A549 (cell line): ENCODE measurements around the gene CD48. TPM values are rescaled to one million over a fixed set of nuclear protein-coding genes. Genes with fewer than 3 reads are reported as not detected.

Experiments used
- ATAC-seq, 2 experiments: fragments of 200-7000 bp in 1 of 2; fragments of >200 bp in 1 of 2; cut with Nextera tagmentation in 1 of 2; cut with Tn5 transposase in 1 of 2; 3 replicates each; pipeline versions ENCODE4 v1.8.0 to v1.9.1; 2018 to 2020; ENCODE audit warnings: mild to moderate bottlenecking in 1 of 2, moderate library complexity in 1 of 2
- CTCF ChIA-PET: fragments of 300-600 bp; sonication (Branson Sonifier 250); formaldehyde crosslinking; extraction: SDS; loops from one replicate; lab custom pipeline; 2021; ENCODE audit warnings: antibody characterized with exemption, inconsistent platforms; lab: Yijun Ruan, JAX
- POLR2A ChIA-PET: fragments of 350-600 bp; formaldehyde crosslinking; extraction: SDS; loops from one replicate; lab custom pipeline; 2021; ENCODE audit warnings: antibody characterized with exemption, inconsistent platforms; lab: Yijun Ruan, JAX
- DNase-seq, 2 experiments: peaks; one replicate each; pipeline versions ENCODE4 v3.0.0 to v3.0.0-alpha.2; 2011 to 2016; ENCODE audit warnings: low read depth in 1 of 2, low spot score in 1 of 2
- FAIRE-seq: peaks from 2 replicates; lab custom pipeline; 2011; peaks lifted over from hg19 to GRCh38; lab: Jason Lieb, UNC
- H3K27ac ChIP-seq, 2 experiments: fragments of >200 bp; sonication (Bioruptor Twin); formaldehyde crosslinking; 3 replicates each; pipeline ENCODE4 v1.5.1; 2016 to 2017
- H3K4me1 ChIP-seq: fragments of >200 bp; sonication (Bioruptor Twin); formaldehyde crosslinking; 3 replicates; pipeline ENCODE4 v1.6.1; 2016
- H3K4me2 ChIP-seq: fragments of >200 bp; sonication (Bioruptor Twin); formaldehyde crosslinking; 3 replicates; pipeline ENCODE4 v1.6.1; 2016
- H3K4me3 ChIP-seq: fragments of >200 bp; sonication (Bioruptor Twin); formaldehyde crosslinking; 3 replicates; pipeline ENCODE4 v1.5.1; 2016
- H3K9me3 ChIP-seq: fragments of >200 bp; sonication (Bioruptor Twin); formaldehyde crosslinking; 3 replicates; pipeline ENCODE4 v1.6.1; 2016
- BHLHE40 ChIP-seq: IDR thresholded peaks from 2 replicates; pipeline ENCODE4 v1.6.1; 2012; ENCODE audit warnings: low read depth, low read length, inconsistent platforms
- CBX8 ChIP-seq: fragments of 200-600 bp; sonication (generic); IDR thresholded peaks from 2 replicates; pipeline ENCODE4 v1.6.1; 2016
- CEBPB ChIP-seq, 2 experiments: fragments of >200 bp in 1 of 2; sonication (Bioruptor Twin) in 1 of 2; formaldehyde crosslinking in 1 of 2; IDR thresholded peaks; 2 replicates each; pipeline ENCODE4 v1.6.1; 2012 to 2016
- CHD2 ChIP-seq: fragments of 150-350 bp; IDR thresholded peaks from 2 replicates; pipeline ENCODE4 v1.6.1; 2014; ENCODE audit warnings: low read length; ENCODE audit not compliant: partially characterized antibody
- EHMT2 ChIP-seq: fragments of 200-600 bp; sonication (generic); IDR thresholded peaks from 2 replicates; pipeline ENCODE4 v1.6.1; 2016; ENCODE audit warnings: antibody characterized with exemption, low read depth, mild to moderate bottlenecking, moderate library complexity
- ESRRA ChIP-seq: fragments of 150-350 bp; IDR thresholded peaks from 2 replicates; pipeline ENCODE4 v1.6.1; 2014; ENCODE audit warnings: mild to moderate bottlenecking, low read length, borderline replicate concordance
- FOSB ChIP-seq: fragments of 250-450 bp; sonication (Bioruptor Pico); IDR thresholded peaks from 2 replicates; pipeline ENCODE4 v1.5.0; 2020; ENCODE audit warnings: mild to moderate bottlenecking, moderate library complexity
- HES2 ChIP-seq: fragments of >200 bp; sonication (Bioruptor Twin); formaldehyde crosslinking; IDR thresholded peaks from 2 replicates; pipeline ENCODE4 v1.6.1; 2016
- HOXA7 ChIP-seq: fragments of 250-450 bp; sonication (Bioruptor Pico); IDR thresholded peaks from 2 replicates; pipeline ENCODE4 v1.5.0; 2020; ENCODE audit warnings: mild to moderate bottlenecking, moderate library complexity
- HOXB13 ChIP-seq: fragments of 250-450 bp; sonication (Bioruptor Pico); IDR thresholded peaks from 2 replicates; pipeline ENCODE4 v1.5.0; 2020; ENCODE audit warnings: low read depth, mild to moderate bottlenecking, moderate library complexity
- JUN ChIP-seq, 2 experiments: fragments of >200 bp; sonication (Bioruptor Twin); formaldehyde crosslinking; IDR thresholded peaks; 2 replicates in 1 of 2; 3 replicates in 1 of 2; pipeline ENCODE4 v1.6.1; 2016 to 2017
- JUNB ChIP-seq: fragments of >200 bp; sonication (Bioruptor Twin); formaldehyde crosslinking; IDR thresholded peaks from 2 replicates; pipeline ENCODE4 v1.6.1; 2016
- KDM1A ChIP-seq: fragments of 200-600 bp; sonication (generic); IDR thresholded peaks from 2 replicates; pipeline ENCODE4 v1.6.1; 2016; ENCODE audit warnings: low read depth, mild to moderate bottlenecking
- KDM5A ChIP-seq: fragments of 200-600 bp; sonication (generic); IDR thresholded peaks from 2 replicates; pipeline ENCODE4 v1.6.1; 2016; ENCODE audit warnings: antibody characterized with exemption, mild to moderate bottlenecking
- MAZ ChIP-seq: fragments of 150-350 bp; IDR thresholded peaks from 2 replicates; pipeline ENCODE4 v1.6.1; 2014; ENCODE audit warnings: antibody characterized with exemption, low read depth, low read length, borderline replicate concordance
- POLR2AphosphoS2 ChIP-seq: conservative IDR thresholded peaks from 2 replicates; pipeline ENCODE4 v1.6.1; 2012; ENCODE audit warnings: low read length, improper control_type of control experiment, inconsistent platforms
- RARB ChIP-seq: fragments of 250-450 bp; sonication (Bioruptor Pico); IDR thresholded peaks from 2 replicates; pipeline ENCODE4 v1.8.0; 2021; ENCODE audit warnings: mild to moderate bottlenecking, moderate library complexity
- TFCP2L1 ChIP-seq: fragments of 250-450 bp; sonication (Bioruptor Pico); IDR thresholded peaks from 2 replicates; pipeline ENCODE4 v1.5.0; 2021; ENCODE audit warnings: mild to moderate bottlenecking
- TP53 ChIP-seq: fragments of 250-450 bp; sonication (Bioruptor Pico); IDR thresholded peaks from 2 replicates; pipeline ENCODE4 v1.5.0; 2021; ENCODE audit warnings: mild to moderate bottlenecking, moderate library complexity
- USF2 ChIP-seq: fragments of 450-650 bp; IDR thresholded peaks from 2 replicates; pipeline ENCODE4 v1.6.1; 2014; ENCODE audit warnings: antibody characterized with exemption
- WGBS: methylation state at CpG from one replicate; pipeline ENCODE4 v1.1.6; 2017; ENCODE audit errors: missing lambda C conversion rate; 5-methylcytosine and 5-hydroxymethylcytosine counted together
- polyA plus RNA-seq, 4 experiments: library from polyadenylated mRNA; depleted of rRNA in 3 of 4; stranded (reverse); fragments of >200 nt; fragmentation: RNase III in 1 of 4; extraction: RNeasy Plus Mini Kit Qiagen cat#74134 plus additional on column Dnase treatment in 1 of 4; gene quantifications; 2 replicates in 3 of 4; 3 replicates in 1 of 4; pipeline ENCODE4 v1.2.3, GENCODE V29; 2011 to 2017
- TF ChIP-seq, protein P1 (sequence below): fragments of 150-350 bp; IDR thresholded peaks from 2 replicates; pipeline ENCODE4 v1.6.1; 2014; ENCODE audit warnings: low read depth, mild to moderate bottlenecking, low read length

The CD48 gene
- polyA plus RNA-seq, 2 of the 4 experiments (the other 2 are of a cell fraction): not detected

- no peak overlapping the region for H3K4me2 ChIP-seq
- H3K4me3 ChIP-seq: no peak overlapping the region
- ATAC-seq: no peak
- no peak for TF ChIP-seq USF2
- TF ChIP-seq JUN (IDR thresholded peaks at IDR 0.05): no peak
- TF ChIP-seq, protein P1, sequence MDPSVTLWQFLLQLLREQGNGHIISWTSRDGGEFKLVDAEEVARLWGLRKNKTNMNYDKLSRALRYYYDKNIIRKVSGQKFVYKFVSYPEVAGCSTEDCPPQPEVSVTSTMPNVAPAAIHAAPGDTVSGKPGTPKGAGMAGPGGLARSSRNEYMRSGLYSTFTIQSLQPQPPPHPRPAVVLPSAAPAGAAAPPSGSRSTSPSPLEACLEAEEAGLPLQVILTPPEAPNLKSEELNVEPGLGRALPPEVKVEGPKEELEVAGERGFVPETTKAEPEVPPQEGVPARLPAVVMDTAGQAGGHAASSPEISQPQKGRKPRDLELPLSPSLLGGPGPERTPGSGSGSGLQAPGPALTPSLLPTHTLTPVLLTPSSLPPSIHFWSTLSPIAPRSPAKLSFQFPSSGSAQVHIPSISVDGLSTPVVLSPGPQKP: no peak
- H3K9me3 ChIP-seq: no peaks in the 10 kb centered on the region
- no peaks in the 10 kb centered on the region; the same call in 2 of the 3 replicates for H3K4me1 ChIP-seq
- ChIA-PET CTCF (interaction anchor here (1.4 to 2.2 kb wide), 3 partner anchors 109 to 114 kb away, joined by 4 to 5 read pairs (median 5); no protein-coding TSS in a partner anchor), POLR2A (no interaction called here)
- no peak for FAIRE-seq
- H3K27ac ChIP-seq: no peak overlapping the region
- 73% methylated on average over 3 of the region's 3 CpGs for WGBS
- no peak for DNase-seq
Measured at GRCh38 chr1:160720356-160721085, 8.9 kb upstream of the CD48 start.

DNA sequence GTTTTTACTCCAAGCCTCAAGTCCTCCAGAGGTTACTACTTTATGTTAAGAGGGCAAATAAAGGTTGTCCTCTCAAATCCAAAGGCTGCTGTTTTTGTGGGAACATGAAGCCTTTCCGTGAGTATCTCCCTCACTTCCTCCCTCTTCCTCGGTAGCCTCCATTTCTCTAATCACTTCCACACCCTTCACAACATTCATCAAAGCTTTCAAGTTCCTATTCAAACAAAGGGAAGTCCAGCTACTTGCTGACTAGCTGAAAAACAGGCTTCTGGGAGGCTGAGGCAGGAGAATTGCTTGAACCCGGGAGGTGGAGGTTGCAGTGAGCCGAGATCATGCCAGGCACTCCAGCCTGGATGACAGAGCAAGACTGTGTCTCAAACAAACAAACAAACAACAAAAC, 6.6 kb upstream of the CD48 start:
- Histone ChIP-seq H3K27ac (no peak overlapping the region), H3K4me2 (no peak overlapping the region), H3K4me1 (no peaks in the 10 kb centered on the region; the same call in 2 of the 3 replicates)
- FAIRE-seq (no peak), DNase-seq (no peak), ATAC-seq (no peak)
- CTCF ChIA-PET: interaction anchor here (0.6 to 2.2 kb wide), 4 partner anchors 112 to 309 kb away, joined by 3 to 5 read pairs (median 3); partner anchors contain the start of gene ITLN2
- 52% methylated on average over 4 of the region's 4 CpGs for WGBS
- no peak for TF ChIP-seq JUNB
- no peak for TF ChIP-seq EHMT2
- no peak for TF ChIP-seq KDM5A
- TF ChIP-seq CBX8: no peak
- no peak for TF ChIP-seq KDM1A
- no peak for TF ChIP-seq HOXB13
- TF ChIP-seq CEBPB (IDR thresholded peaks at IDR 0.05): no peak
- no peak for TF ChIP-seq TFCP2L1
- TF ChIP-seq RARB (CRISPR knock-in tag): no peak
- no peak for TF ChIP-seq FOSB (CRISPR knock-in tag)
- no peak for TF ChIP-seq BHLHE40
- TF ChIP-seq MAZ: no peak
- no peak for TF ChIP-seq POLR2AphosphoS2
- no peak for TF ChIP-seq HES2
- TF ChIP-seq, protein P1: no peak
- TF ChIP-seq CHD2: no peak
- TF ChIP-seq, all 56 proteins: peak for 0
- POLR2A ChIA-PET: no interaction called here
- H3K9me3 ChIP-seq: no peaks in the 10 kb centered on the region
- H3K4me3 ChIP-seq: no peak overlapping the region

DNA sequence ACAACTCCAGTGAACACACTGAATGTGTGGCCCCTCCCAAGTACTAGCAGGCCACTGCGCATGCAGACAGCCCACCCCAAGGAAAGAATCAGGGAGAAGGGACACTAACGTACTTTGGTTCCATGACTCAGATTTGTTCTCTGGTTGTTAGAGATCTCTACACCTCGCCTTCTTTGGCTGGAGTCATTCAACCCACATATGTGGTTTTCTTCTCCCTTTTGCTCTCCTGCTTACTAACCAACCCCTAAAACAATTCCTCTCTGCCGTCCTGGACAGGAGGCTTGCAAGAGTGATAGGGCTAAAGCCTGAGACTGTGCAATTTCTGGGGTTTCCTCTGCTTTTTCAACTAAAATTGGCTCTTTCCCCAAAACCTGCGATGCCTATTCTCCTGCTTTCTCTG, 5.7 kb upstream of the CD48 start:
- ChIA-PET POLR2A (no interaction called here), CTCF (no interaction called here)
- ATAC-seq: no peak
- no peak overlapping the region for H3K4me3 ChIP-seq
- no peak for FAIRE-seq
- no peak overlapping the region for H3K27ac ChIP-seq
- no peak for DNase-seq
- TF ChIP-seq HOXA7: no peak
- TF ChIP-seq ESRRA: no peak
- no peak for TF ChIP-seq TP53
- H3K9me3 ChIP-seq: no peaks in the 10 kb centered on the region
- WGBS: 55% methylated on average over 5 of the region's 5 CpGs
- no peak overlapping the region for H3K4me2 ChIP-seq
- no peaks in the 10 kb centered on the region; the same call in 2 of the 3 replicates for H3K4me1 ChIP-seq
